WTC11 (cell line): ENCODE results near the gene AP5B1. TPM values are rescaled to one million over a fixed set of nuclear protein-coding genes. Genes with fewer than 3 reads are reported as not detected.

Experiments
- ATAC-seq: fragments of 200-7000 bp; cut with Tn5 transposase; 2 replicates; pipeline ENCODE4 v1.10.0; 2021; ENCODE audit warnings: mild to moderate bottlenecking, moderate library complexity
- CTCF ChIA-PET: fragments of 300-600 bp; sonication (Branson Sonifier 250); formaldehyde crosslinking; loops from one replicate; lab custom pipeline; 2021; ENCODE audit warnings: antibody characterized with exemption; lab: Charles Lee
- POLR2A ChIA-PET: fragments of 350-600 bp; sonication (Branson Sonifier 250); formaldehyde crosslinking; loops from one replicate; lab custom pipeline; 2021; ENCODE audit warnings: antibody characterized with exemption; lab: Charles Lee
- DNase-seq: peaks from one replicate; pipeline ENCODE4 v3.0.0; 2021; ENCODE audit warnings: low spot score
- H3K27ac Mint-ChIP-seq: 2 replicates; pipeline ENCODE4 v1.8.0; 2021; ENCODE audit warnings: mixed read lengths
- H3K27me3 Mint-ChIP-seq: 2 replicates; pipeline ENCODE4 v1.8.0; 2021; ENCODE audit warnings: low read depth, mild to moderate bottlenecking, moderate library complexity, mixed read lengths
- H3K36me3 Mint-ChIP-seq: 2 replicates; pipeline ENCODE4 v1.8.0; 2021; ENCODE audit warnings: mixed read lengths
- H3K4me1 Mint-ChIP-seq: 2 replicates; pipeline ENCODE4 v1.8.0; 2022; ENCODE audit warnings: mixed read lengths
- H3K4me3 Mint-ChIP-seq: 2 replicates; pipeline ENCODE4 v1.8.0; 2021; ENCODE audit warnings: mild to moderate bottlenecking, moderate library complexity, mixed read lengths
- H3K9me3 Mint-ChIP-seq: 2 replicates; pipeline ENCODE4 v1.8.0; 2021; ENCODE audit warnings: mixed read lengths
- ATF1 ChIP-seq: sonication (generic); formaldehyde crosslinking; IDR thresholded peaks from 2 replicates; pipeline ENCODE4 v1.8.1; 2023; ENCODE audit warnings: mild to moderate bottlenecking, moderate library complexity, missing genetic modification reagents
- ATF2 ChIP-seq: sonication (generic); formaldehyde crosslinking; IDR thresholded peaks from 2 replicates; pipeline ENCODE4 v1.8.1; 2022; ENCODE audit warnings: low read depth, missing genetic modification reagents, borderline replicate concordance
- CDX4 ChIP-seq: fragments of 250-450 bp; sonication (Bioruptor Pico); IDR thresholded peaks from 2 replicates; pipeline ENCODE4 v1.9.0; 2021; ENCODE audit warnings: moderate library complexity, mild to moderate bottlenecking, inconsistent platforms, borderline replicate concordance
- ELF4 ChIP-seq: sonication (generic); formaldehyde crosslinking; IDR thresholded peaks from 2 replicates; pipeline ENCODE4 v1.8.1; 2022; ENCODE audit warnings: low read depth, mild to moderate bottlenecking, moderate library complexity, missing genetic modification reagents
- ETV6 ChIP-seq: sonication (generic); formaldehyde crosslinking; IDR thresholded peaks from 2 replicates; pipeline ENCODE4 v1.8.1; 2022; ENCODE audit warnings: mild to moderate bottlenecking, missing genetic modification reagents
- FOXK1 ChIP-seq: sonication (generic); formaldehyde crosslinking; IDR thresholded peaks from 2 replicates; pipeline ENCODE4 v1.8.0; 2022; ENCODE audit warnings: mild to moderate bottlenecking, moderate library complexity, missing genetic modification reagents
- IRF2 ChIP-seq: sonication (generic); formaldehyde crosslinking; IDR thresholded peaks from 2 replicates; pipeline ENCODE4 v1.8.0; 2022; ENCODE audit warnings: low read depth, missing genetic modification reagents, borderline replicate concordance
- MAX ChIP-seq: sonication (generic); formaldehyde crosslinking; IDR thresholded peaks from 2 replicates; pipeline ENCODE4 v1.8.0; 2022; ENCODE audit warnings: mild to moderate bottlenecking, missing genetic modification reagents
- MLX ChIP-seq: sonication (generic); formaldehyde crosslinking; IDR thresholded peaks from 2 replicates; pipeline ENCODE4 v1.8.1; 2023; ENCODE audit warnings: mild to moderate bottlenecking, missing genetic modification reagents, moderate library complexity
- NFYB ChIP-seq: sonication (generic); formaldehyde crosslinking; conservative IDR thresholded peaks from 2 replicates; pipeline ENCODE4 v1.8.0; 2022; ENCODE audit warnings: low read depth, missing genetic modification reagents
- NR1H2 ChIP-seq: sonication (generic); formaldehyde crosslinking; IDR thresholded peaks from 2 replicates; pipeline ENCODE4 v1.9.0; 2021; ENCODE audit warnings: mild to moderate bottlenecking, moderate library complexity, missing genetic modification reagents
- PREB ChIP-seq: sonication (generic); formaldehyde crosslinking; IDR thresholded peaks from 2 replicates; pipeline ENCODE4 v1.8.1; 2022; ENCODE audit warnings: mild to moderate bottlenecking, missing genetic modification reagents, moderate library complexity, borderline replicate concordance
- SP1 ChIP-seq: sonication (generic); formaldehyde crosslinking; conservative IDR thresholded peaks from 2 replicates; pipeline ENCODE4 v1.8.1; 2022; ENCODE audit warnings: missing genetic modification reagents
- USF1 ChIP-seq: sonication (generic); formaldehyde crosslinking; IDR thresholded peaks from 2 replicates; pipeline ENCODE4 v1.8.0; 2022; ENCODE audit warnings: mild to moderate bottlenecking, missing genetic modification reagents
- ZBTB43 ChIP-seq: sonication (generic); formaldehyde crosslinking; IDR thresholded peaks from 2 replicates; pipeline ENCODE4 v1.8.1; 2023; ENCODE audit warnings: mild to moderate bottlenecking, missing genetic modification reagents
- ZMAT4 ChIP-seq: fragments of 250-450 bp; sonication (Bioruptor Pico); IDR thresholded peaks from 2 replicates; pipeline ENCODE4 v1.9.0; 2021; ENCODE audit warnings: mild to moderate bottlenecking
- ZNF263 ChIP-seq: sonication (generic); formaldehyde crosslinking; IDR thresholded peaks from 2 replicates; pipeline ENCODE4 v1.8.1; 2022; ENCODE audit warnings: low read depth, mild to moderate bottlenecking, moderate library complexity, missing genetic modification reagents
- ZNF317 ChIP-seq: sonication (generic); formaldehyde crosslinking; IDR thresholded peaks from 2 replicates; pipeline ENCODE4 v1.8.1; 2023; ENCODE audit warnings: low read depth, mild to moderate bottlenecking, moderate library complexity, missing genetic modification reagents, borderline replicate concordance
- ZSCAN18 ChIP-seq: fragments of 250-450 bp; sonication (Bioruptor Pico); IDR thresholded peaks from 2 replicates; pipeline ENCODE4 v2.1.2; 2022; ENCODE audit warnings: mild to moderate bottlenecking, moderate library complexity
- total RNA-seq: library from RNA; stranded (reverse); gene quantifications from 3 replicates; pipeline ENCODE4 v1.2.3, GENCODE V29; 2021

AP5B1 gene
- total RNA-seq, 1 experiment from 2014 or later: 17.2 TPM

GRCh38 chr11:65816696-65817095 is 35.9 kb upstream of the AP5B1 start:
- CTCF ChIA-PET: interaction anchor here (0.8 to 6.2 kb wide), 12 partner anchors 26 to 229 kb away, joined by 4 to 159 read pairs (median 7); partner anchors contain the start of genes AP5B1, KAT5, MUS81 and OVOL1

More at GRCh38 chr11:65816696-65817095, 35.9 kb upstream of the AP5B1 start:
- no peak for TF ChIP-seq ZSCAN18 (CRISPR knock-in tag)
- no peak for TF ChIP-seq ELF4 (CRISPR knock-in tag)
- no peak for TF ChIP-seq USF1 (CRISPR knock-in tag)
- no peak for TF ChIP-seq ZBTB43
- no peak for TF ChIP-seq PREB (CRISPR knock-in tag)
- no peak for TF ChIP-seq NR1H2 (CRISPR knock-in tag)
- no peak for TF ChIP-seq ZNF263 (CRISPR knock-in tag)
- TF ChIP-seq MLX: no peak
- no peak for TF ChIP-seq MAX (CRISPR knock-in tag)
- no peak for TF ChIP-seq NFYB (CRISPR knock-in tag)
- no peak for TF ChIP-seq ATF1
- no peak for TF ChIP-seq CDX4
- TF ChIP-seq ZNF317: no peak
- TF ChIP-seq ZMAT4 (CRISPR knock-in tag): no peak
- TF ChIP-seq ETV6 (CRISPR knock-in tag): no peak
- no peak for TF ChIP-seq SP1 (CRISPR knock-in tag)
- TF ChIP-seq IRF2: no peak
- TF ChIP-seq ATF2 (CRISPR knock-in tag): no peak
- TF ChIP-seq FOXK1 (CRISPR knock-in tag): no peak
- Mint-ChIP-seq H3K4me1 (0 out of 2 replicates have a peak, but pooled peaks cover 5% of the 10 kb centered on the region), H3K27ac (no peak overlapping the region), H3K36me3 (no peaks in the 10 kb centered on the region), H3K4me3 (peak overlapping the region; percentile 72), H3K27me3 (peaks cover 15% of the 10 kb centered on the region), H3K9me3 (0 out of 2 replicates have a peak, but pooled peaks cover 3% of the 10 kb centered on the region)
- ATAC-seq (no peak), DNase-seq (no peak)
- POLR2A ChIA-PET: interaction anchor here (0.7 kb wide), 1 partner anchor 37 kb away, joined by 3 read pairs; no protein-coding TSS in a partner anchor
